Measurements from ENCODE around the gene ANKRD60.

ANKRD60 gene

GRCh38 chr20:58194175-58194791, 34.2 kb downstream of the ANKRD60 start:
- no peak for DNase-seq (ENCODE audit: low read depth)

- DNase-seq (ENCODE audit: low read depth): no peak
These were observed 35.9 kb downstream of the ANKRD60 start for GRCh38 chr20:58192567-58192966.

- no peak for DNase-seq (ENCODE audit: low read depth)
These were observed 36.4 kb downstream of the ANKRD60 start for GRCh38 chr20:58192065-58192464.

GRCh38 chr20:58188527-58188926, 39.9 kb downstream of the ANKRD60 start:
- DNase-seq (ENCODE audit: low read depth): no peak

GRCh38 chr20:58184984-58185383, 43.5 kb downstream of the ANKRD60 start:
- DNase-seq (ENCODE audit: low read depth): no peak

- no peak for DNase-seq (ENCODE audit: low read depth)
These were observed 44.4 kb downstream of the ANKRD60 start for GRCh38 chr20:58184063-58184462.

- DNase-seq (ENCODE audit: low read depth): no peak
These were observed 45.8 kb downstream of the ANKRD60 start for GRCh38 chr20:58182521-58183140.

GRCh38 chr20:58179432-58180099, 48.9 kb downstream of the ANKRD60 start:
- DNase-seq (ENCODE audit: low read depth): no peak

GRCh38 chr20:58179083-58179431, 49.4 kb downstream of the ANKRD60 start:
- no peak for DNase-seq (ENCODE audit: low read depth)

- DNase-seq (ENCODE audit: low read depth): no peak
These were observed 50.7 kb downstream of the ANKRD60 start for GRCh38 chr20:58177799-58178198.

GRCh38 chr20:58175836-58176235, 52.6 kb downstream of the ANKRD60 start:
- DNase-seq (ENCODE audit: low read depth): no peak

GRCh38 chr20:58175425-58175824, 53.0 kb downstream of the ANKRD60 start:
- no peak for DNase-seq (ENCODE audit: low read depth)

- no peak for DNase-seq (ENCODE audit: low read depth)
These were observed 53.7 kb downstream of the ANKRD60 start for GRCh38 chr20:58174708-58175280.

- DNase-seq (ENCODE audit: low read depth): no peak
These were observed 54.3 kb downstream of the ANKRD60 start for GRCh38 chr20:58173930-58174707.

- no peak for DNase-seq (ENCODE audit: low read depth)
These were observed 55.4 kb downstream of the ANKRD60 start for GRCh38 chr20:58173091-58173490.

GRCh38 chr20:58171796-58172425, 56.5 kb downstream of the ANKRD60 start:
- no peak for DNase-seq (ENCODE audit: low read depth)

- no peak for DNase-seq (ENCODE audit: low read depth)
These were observed 59.0 kb downstream of the ANKRD60 start for GRCh38 chr20:58169450-58169849.

- DNase-seq (ENCODE audit: low read depth): no peak
These were observed 59.6 kb downstream of the ANKRD60 start for GRCh38 chr20:58168843-58169242.

- no peak for DNase-seq (ENCODE audit: low read depth)
These were observed 60.7 kb downstream of the ANKRD60 start for GRCh38 chr20:58167759-58168158.
